NCI-H1105 (cell line): ENCODE results near the gene CFAP126.
"Not testable (repeated sequence)": the region's sequence is repeated elsewhere in the genome, so short reads cannot be mapped to it uniquely, and the experiment has no call there.

Source experiments
- DNase-seq: peaks from one replicate; lab custom pipeline; 2025; lab: John Stamatoyannopoulos, UW

The CFAP126 gene, protein sequence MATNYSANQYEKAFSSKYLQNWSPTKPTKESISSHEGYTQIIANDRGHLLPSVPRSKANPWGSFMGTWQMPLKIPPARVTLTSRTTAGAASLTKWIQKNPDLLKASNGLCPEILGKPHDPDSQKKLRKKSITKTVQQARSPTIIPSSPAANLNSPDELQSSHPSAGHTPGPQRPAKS

DNA sequence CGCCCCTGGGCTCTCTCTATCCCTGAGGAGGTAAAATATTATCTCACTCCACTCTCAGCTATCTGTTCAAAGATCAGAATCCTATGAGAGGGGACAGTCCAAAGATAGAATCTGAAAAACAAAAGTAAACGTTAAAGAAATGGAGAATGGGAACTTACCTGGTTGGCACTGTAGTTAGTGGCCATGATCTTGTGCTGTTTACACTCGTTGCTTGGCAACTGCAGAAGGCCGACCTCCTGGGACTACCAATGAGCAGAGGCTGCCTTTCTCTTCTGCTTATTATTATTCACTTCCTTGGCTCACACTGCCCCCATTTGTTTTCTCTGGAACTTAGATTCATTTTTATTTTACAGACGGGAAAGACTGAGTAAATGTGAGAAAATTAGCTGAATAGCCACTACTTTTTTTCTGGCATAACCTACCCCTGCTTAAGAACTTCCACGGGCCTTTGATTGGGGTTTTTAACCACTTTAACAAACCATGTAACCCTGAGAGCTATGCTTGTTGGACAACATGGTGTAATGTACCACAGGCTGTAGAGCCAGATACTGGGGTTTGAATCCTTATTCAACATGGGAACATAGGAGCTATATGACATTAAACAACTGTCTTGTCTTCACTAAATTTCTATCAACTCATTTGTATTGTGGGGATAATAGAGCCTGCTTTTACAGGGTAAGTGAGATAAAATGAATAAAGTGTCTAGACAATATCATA lies at the start of gene CFAP126:
Gene CFAP126 (minus strand): TSS at position 193 of the 717 bp plus-strand sequence. CDS start 8 bp downstream, at position 185.
- peak; percentile 66 for DNase-seq

DNA sequence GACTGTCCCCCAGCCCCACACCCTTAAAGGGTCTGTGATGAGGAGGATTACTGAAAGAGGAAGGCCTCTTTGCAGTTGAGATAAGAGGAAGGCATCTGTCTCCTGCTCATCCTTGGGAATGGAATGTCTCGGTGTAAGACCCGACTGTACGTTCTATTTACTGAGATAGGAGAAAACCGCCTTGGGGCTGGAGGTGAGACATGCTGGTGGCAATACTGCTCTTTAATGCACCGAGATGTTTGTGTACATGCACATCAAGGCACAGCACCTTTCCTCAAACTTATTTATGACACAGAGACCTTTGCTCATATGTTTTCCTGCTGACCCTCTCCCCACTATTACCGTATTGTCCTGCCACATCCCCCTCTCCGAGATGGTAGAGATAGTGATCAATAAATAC lies 45.4 kb upstream of the CFAP126 start:
- not testable (repeated sequence) for DNase-seq

DNA sequence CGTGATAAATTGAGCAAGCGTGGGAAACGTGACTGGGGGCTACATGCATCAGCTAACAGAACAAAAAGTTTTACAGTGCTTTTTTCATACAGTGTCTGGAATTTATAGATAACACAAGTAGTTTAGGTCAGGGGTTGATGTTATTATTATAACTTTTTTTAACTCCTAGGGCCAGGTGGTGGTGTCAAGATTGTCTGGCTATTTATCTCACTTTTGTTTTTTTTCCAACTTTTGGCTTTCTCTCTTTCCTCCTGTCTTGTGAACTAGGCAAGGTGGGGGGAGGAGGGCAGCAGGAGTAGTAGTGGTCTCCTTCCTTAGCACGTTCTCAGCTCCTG lies 42.9 kb upstream of the CFAP126 start:
- DNase-seq, result not testable (repeated sequence)

DNA sequence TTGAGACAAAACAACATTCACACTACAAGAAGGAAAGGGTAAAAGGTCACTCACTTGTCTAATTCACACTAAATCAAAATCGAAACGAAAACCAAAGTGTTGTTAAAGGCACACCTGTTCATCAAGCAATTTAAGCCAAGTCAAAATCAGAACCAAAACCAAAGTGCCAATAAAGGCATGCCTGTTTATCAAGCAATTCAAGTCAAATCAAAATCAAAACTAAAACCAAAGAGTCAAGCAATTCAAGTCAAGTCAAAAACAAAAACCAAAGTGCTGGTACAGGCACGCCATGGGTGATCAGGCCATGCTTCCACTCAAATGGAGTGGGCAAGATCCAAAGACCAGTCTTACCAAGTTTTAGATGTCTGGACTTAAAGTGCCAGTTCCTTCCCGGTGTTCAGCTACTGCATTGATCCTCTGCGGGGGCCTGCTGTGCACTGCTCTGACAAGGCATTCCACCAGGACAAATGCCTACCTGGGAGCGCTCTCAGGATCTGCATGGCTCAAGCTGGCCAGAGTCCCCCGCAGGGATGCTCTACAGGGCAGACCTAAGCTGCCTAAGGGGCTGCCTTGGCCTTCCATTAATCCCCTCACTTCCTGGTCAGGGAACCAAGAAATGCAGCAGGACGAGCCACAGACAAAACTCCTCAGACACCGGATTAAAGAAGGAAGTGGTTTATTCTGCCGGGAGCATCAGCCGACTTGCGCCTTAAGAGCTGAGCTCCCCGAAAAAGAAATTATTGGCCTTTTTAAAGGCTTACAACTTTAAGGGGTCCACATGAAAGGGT lies 42.4 kb upstream of the CFAP126 start:
- DNase-seq, result not testable (repeated sequence)

- no peak for DNase-seq
Measured at GRCh38 chr1:161408429-161409052, 40.9 kb upstream of the CFAP126 start.

DNA sequence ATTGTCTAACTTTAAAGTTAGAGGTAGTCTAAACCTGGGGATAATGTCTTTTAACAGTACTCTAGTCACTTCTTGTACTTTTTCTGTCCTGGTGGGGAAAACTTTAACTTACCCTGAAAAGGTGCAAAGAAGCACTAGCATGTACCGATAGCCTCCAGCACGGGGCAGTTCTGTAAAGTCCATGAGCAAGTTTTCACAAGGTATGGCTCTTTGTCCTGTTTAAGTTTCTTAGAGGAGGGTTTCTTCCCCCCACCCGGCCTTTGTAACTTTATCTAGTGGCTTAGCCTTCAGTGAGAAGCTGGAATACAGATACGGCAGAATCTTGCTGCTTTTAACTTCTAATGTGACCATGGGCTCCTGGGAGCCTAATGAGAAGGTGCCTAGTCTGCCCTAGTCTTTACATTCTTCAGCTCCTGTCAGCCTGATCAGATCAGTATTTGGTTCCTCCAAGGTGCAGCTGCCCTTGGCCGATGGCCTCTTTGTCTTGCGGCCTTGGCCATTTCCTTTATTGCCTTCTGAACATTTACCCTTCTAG lies 39.8 kb upstream of the CFAP126 start:
- DNase-seq, result no peak

DNA sequence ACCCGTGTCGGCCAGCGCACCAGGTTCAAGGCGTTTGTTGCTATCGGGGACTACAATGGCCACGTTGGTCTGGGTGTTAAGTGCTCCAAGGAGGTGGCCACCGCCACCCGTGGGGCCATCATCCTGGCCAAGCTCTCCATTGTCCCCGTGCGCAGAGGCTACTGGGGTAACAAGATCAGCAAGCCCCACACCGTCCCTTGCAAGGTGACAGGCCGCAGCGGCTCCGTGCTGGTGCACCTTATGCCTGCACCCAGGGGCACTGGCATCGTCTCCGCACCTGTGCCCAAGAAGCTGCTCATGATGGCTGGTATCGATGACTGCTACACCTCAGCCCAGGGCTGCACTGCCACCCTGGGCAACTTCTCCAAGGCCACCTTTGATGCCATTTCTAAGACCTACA lies 38.9 kb upstream of the CFAP126 start:
- DNase-seq, result not testable (repeated sequence)

- DNase-seq, result no peak
Measured at GRCh38 chr1:161404051-161404597, 36.4 kb upstream of the CFAP126 start.

- DNase-seq, result no peak
Measured at GRCh38 chr1:161402446-161402845, 34.8 kb upstream of the CFAP126 start.

DNA sequence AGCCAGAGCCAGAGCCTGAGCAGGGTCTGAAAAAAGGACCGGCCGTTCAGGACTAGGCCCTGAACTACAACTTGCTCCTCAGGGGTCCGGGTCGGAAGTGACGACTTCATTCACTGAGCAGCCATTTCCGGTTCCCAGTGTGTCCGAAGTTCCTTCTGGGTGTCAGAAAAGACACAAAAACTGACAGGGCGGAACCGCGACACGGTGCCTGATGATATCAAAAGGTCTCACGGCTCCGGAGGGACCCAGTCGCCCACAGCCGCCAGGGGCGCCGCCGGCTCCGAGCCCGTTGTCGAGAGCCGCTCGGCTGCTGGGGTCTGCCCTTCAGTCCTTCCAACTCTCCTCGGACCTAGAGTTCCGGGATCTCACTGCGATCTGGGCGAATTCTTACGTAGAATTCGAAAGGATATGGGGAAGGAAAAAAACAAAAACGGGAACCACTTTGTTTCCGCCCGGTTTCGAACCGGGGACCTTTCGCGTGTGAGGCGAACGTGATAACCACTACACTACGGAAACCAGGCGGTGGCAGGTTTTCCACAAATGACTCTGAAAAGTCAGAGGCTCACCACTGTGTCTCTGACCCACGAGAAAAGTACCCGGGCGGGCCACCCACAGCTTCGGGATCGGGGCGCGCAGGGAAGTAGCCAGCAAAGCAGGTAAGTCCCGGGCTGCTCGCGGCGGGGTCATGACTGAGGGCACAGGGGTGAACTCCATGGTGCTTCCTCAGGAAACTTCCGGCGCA lies 31.8 kb upstream of the CFAP126 start:
- DNase-seq, result peak; percentile 85

- DNase-seq, result no peak
Measured at GRCh38 chr1:161398900-161399256, 31.2 kb upstream of the CFAP126 start.

DNA sequence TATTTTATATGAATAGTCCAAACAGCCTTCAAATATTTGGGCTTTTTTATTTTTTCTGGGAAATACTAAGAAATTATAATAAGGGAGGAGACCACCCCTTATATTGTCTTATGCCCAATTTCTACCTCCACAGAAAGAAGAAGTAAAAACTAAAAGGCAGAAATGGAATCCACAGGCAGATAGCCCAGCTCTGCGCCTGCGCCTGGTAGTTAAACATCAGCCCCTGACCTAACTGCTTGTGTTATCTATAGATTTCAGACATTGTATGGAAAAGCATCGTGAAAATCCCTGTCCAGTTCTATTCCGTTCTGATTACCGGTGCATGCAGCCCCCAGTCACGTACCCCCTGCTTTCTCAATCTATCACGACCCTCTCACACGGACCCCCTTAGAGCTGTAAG lies 29.4 kb upstream of the CFAP126 start:
- not testable (repeated sequence) for DNase-seq

DNA sequence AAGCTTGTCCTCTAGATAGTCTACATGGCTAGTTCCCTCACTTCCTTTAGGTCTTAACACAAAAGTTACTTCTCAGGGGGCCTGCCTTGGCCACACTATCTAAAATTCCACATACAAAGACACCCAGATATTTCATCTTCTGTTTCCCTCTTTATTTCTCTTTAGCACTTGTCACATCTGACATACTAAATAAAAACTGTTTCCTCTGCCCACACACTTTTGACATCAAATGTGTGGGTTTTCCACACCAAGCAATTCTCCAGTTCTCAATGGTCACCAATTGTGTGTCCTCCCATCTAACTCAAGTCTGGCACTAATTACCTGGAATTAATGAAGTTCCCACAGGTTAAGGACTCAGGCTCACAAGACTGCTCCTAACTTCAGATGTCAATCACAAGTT lies 25.5 kb upstream of the CFAP126 start:
- no peak for DNase-seq

- DNase-seq, result no peak
Measured at GRCh38 chr1:161391611-161392010, 23.9 kb upstream of the CFAP126 start.

- not testable (repeated sequence) for DNase-seq
Measured at GRCh38 chr1:161391136-161391535, 23.5 kb upstream of the CFAP126 start.

DNA sequence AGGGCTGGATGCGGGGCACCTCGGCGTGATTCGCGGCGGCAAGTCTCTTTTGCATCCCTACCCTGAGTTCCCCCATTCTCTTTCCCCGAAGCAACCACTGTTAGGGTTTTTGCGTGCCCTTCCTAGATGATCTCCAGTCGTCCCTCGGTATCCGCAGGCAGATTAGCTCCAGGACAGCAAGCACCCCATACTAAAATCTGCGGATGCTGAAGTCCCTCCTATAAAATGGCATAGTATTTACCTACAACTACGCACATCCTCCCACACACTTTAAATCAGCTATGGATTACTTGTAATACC lies 22.8 kb upstream of the CFAP126 start:
- no peak for DNase-seq

DNA sequence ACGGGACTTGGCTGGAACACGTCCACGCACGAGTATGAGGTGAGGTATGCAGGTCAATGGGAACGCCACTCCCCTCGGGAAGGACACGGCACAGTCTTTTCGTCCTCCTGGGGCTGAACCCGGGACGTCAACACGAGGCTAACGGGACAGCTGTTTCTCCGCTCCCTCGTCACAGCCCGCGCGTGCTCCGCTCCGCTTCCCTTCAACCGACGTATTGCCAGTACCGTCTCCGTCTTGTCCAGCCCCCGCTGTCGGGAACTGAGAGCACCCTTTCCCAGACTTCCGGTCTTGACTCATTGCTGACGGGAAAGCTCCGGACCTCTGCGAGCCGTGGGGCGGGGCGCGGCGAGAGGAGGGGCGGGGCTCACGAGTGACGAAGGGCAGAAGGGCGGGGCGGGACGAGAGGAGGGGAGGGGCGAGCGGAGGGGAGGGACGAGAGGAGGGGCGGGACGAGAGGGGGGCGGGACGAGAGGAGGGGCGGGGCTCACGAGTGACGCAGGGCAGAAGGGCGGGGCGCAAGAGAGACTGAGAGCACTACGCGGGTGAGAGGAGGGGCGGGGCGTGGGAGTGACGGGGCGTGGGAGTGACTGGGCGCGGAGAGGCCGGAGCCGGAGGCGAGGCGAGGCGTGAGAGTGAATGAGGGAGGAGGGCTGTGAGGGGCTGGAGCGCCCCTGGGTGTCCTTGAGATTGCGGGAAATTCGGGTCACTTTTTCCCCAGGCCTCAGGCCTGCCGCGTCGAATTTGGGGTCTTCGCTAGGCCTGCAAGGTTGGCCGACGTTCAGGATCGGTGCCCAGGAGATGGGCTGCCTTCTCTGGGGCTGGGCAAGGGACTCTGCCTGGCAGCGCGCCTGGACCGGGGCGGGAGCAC lies 22.2 kb upstream of the CFAP126 start:
- DNase-seq, result peak; percentile 96

DNA sequence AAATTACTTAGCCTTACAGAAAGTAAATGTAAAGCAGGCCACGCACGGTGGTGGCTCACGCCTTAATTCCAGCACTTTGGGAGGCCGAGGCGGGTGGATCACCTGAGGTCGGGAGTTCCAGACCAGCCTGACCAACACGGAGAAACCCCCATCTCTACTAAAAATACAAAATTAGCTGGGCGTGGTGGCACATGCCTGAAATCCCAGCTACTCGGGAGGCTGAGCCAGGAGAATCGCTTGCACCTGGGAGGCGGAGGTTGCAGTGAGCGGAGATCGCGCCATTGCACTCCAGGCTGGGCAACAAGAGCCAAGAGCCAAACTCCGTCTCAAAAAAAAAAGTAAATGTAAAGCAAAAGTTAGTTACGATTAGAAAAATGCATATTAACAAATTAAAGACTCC lies 21.5 kb upstream of the CFAP126 start:
- not testable (repeated sequence) for DNase-seq

- no peak for DNase-seq
Measured at GRCh38 chr1:161388639-161389038, 21.0 kb upstream of the CFAP126 start.

DNA sequence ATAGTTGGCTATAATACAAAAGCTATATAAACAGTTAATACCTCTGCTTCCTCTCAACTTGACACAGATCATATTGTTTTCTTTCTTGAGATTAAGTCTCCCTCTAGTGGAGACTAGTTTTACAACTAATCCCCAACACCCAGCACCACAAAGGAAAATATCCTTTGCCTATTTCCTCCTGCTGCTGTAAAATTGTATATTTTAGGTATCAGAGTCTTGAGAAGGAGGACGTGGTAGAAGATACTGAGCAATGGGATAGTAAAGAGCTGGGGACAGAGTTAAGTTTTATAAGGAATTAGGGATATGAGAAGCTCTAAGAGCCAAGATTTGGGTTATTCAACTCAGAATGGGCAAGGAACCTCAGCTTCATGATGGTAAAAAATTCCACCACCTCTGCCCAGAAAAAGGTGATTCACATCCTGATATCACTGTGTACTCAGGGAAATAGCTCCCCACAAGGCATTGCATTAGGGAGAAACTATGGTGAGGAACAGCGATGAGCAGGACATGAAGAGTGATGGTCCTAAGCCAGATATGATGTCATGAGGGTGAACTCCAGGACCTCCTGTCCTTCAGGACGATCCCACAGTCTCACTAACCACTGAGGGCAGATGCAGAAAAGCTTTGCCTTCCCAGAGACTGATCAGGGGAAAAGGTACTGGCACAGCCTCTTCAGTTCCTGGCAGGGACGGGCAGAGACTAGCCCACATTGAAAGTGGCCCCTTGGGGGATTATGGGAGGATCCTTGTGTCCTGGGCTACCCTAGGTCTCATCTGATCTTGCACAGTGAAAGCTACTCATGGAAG lies 14.7 kb upstream of the CFAP126 start:
- peak; percentile 54 for DNase-seq
